GM12878 (cell line): ENCODE measurements around the gene BDH1. TPM values are rescaled to one million over a fixed set of nuclear protein-coding genes. Genes with fewer than 3 reads are reported as not detected.

ENCODE experiments used
- ATAC-seq: fragments of 200-7000 bp; cut with Tn5 transposase; 3 replicates; pipeline ENCODE4 v1.9.1; 2020; ENCODE audit warnings: mild to moderate bottlenecking, moderate library complexity
- BruUV-seq: library from RNA; stranded (reverse); fragments of 400-500 nt; replicated peaks from 2 replicates; lab custom pipeline; 2021; lab: Mats Ljungman, UMichigan
- CTCF ChIA-PET: fragments of 300-600 bp; sonication (Branson Sonifier 250); formaldehyde crosslinking; extraction: SDS; loops from one replicate; lab custom pipeline; 2021; ENCODE audit warnings: inconsistent platforms; lab: Yijun Ruan, JAX
- POLR2A ChIA-PET: fragments of 350-600 bp; formaldehyde crosslinking; extraction: SDS; loops from one replicate; lab custom pipeline; 2021; ENCODE audit warnings: inconsistent platforms; lab: Charles Lee
- RAD21 ChIA-PET: fragments of 300-600 bp; sonication (Branson Sonifier 250); formaldehyde crosslinking; loops from one replicate; lab custom pipeline; 2023; ENCODE audit warnings: antibody characterized with exemption; ENCODE audit not compliant: unreplicated experiment; lab: Charles Lee
- SMC1A ChIA-PET: fragments of 300-600 bp; sonication (Branson Sonifier 250); formaldehyde crosslinking; loops from one replicate; lab custom pipeline; 2023; ENCODE audit not compliant: unreplicated experiment, uncharacterized antibody; lab: Charles Lee
- DNase-seq: peaks from one replicate; pipeline ENCODE4 v3.0.0-alpha.2; 2011; ENCODE audit warnings: low read depth, low spot score
- FAIRE-seq: peaks from 3 replicates; lab custom pipeline; 2011; peaks lifted over from hg19 to GRCh38; lab: Jason Lieb, UNC
- H2AFZ ChIP-seq: 2 replicates; pipeline ENCODE4 v1.6.0; 2011; ENCODE audit warnings: low read depth, low read length, control low read depth; ENCODE audit not compliant: control insufficient read depth
- H3K27ac ChIP-seq: 2 replicates; pipeline ENCODE4 v1.5.1; 2011; ENCODE audit warnings: control low read depth; ENCODE audit not compliant: control insufficient read depth, insufficient read depth
- H3K27me3 ChIP-seq, 2 experiments: replicated peaks in 1 of 2; 2 replicates each; pipeline versions ENCODE4 v1.6.0 to v1.6.1; 2011; ENCODE audit warnings: low read length in 1 of 2; ENCODE audit not compliant: control insufficient read depth in 2 of 2, insufficient read depth in 2 of 2
- H3K36me3 ChIP-seq, 2 experiments: 2 replicates each; pipeline ENCODE4 v1.5.1; 2011; ENCODE audit warnings: low read length in 1 of 2; ENCODE audit not compliant: control insufficient read depth in 2 of 2, insufficient read depth in 2 of 2
- H3K4me1 ChIP-seq: 2 replicates; pipeline ENCODE4 v1.6.1; 2011; ENCODE audit warnings: mild to moderate bottlenecking, low read length, moderate library complexity, mixed read lengths; ENCODE audit not compliant: control insufficient read depth, insufficient read depth
- H3K4me2 ChIP-seq: 2 replicates; pipeline ENCODE4 v1.6.0; 2011; ENCODE audit warnings: control low read depth; ENCODE audit not compliant: control insufficient read depth, insufficient read depth
- H3K4me3 ChIP-seq: fragments of 200-600 bp; sonication (generic); 2 replicates; pipeline ENCODE4 v1.5.1; 2016
- H3K79me2 ChIP-seq: 2 replicates; pipeline ENCODE4 v1.6.0; 2011; ENCODE audit warnings: low read length; ENCODE audit not compliant: control insufficient read depth, insufficient read depth
- H3K9ac ChIP-seq: 2 replicates; pipeline ENCODE4 v1.8.0; 2011; ENCODE audit warnings: low read length, control low read depth, mixed read lengths; ENCODE audit not compliant: control insufficient read depth, insufficient read depth
- H3K9me3 ChIP-seq: replicated peaks from 3 replicates; pipeline ENCODE4 v1.5.1; 2011; ENCODE audit warnings: mild to moderate bottlenecking, low read length; ENCODE audit not compliant: control insufficient read depth, insufficient read depth
- H4K20me1 ChIP-seq: 2 replicates; pipeline ENCODE4 v1.6.0; 2011; ENCODE audit not compliant: control insufficient read depth, insufficient read depth
- BACH1 ChIP-seq: fragments of 450-650 bp; IDR thresholded peaks from 2 replicates; pipeline ENCODE4 v1.6.1; 2017; ENCODE audit warnings: mild to moderate bottlenecking, borderline replicate concordance
- BHLHE40 ChIP-seq, 2 experiments: fragments of 450-650 bp in 1 of 2; IDR thresholded peaks; 2 replicates each; pipeline ENCODE4 v1.6.1; 2011 to 2017; ENCODE audit warnings: low read depth in 2 of 2, borderline replicate concordance in 1 of 2, improper control_type of control experiment in 1 of 2, low read length in 1 of 2, mild to moderate bottlenecking in 1 of 2
- BMI1 ChIP-seq: fragments of 450-650 bp; IDR thresholded peaks from 2 replicates; pipeline ENCODE4 v1.6.1; 2016; ENCODE audit warnings: mild to moderate bottlenecking, moderate library complexity, borderline replicate concordance
- CBFB ChIP-seq: IDR thresholded peaks from 2 replicates; pipeline ENCODE4 v1.6.1; 2016; ENCODE audit warnings: antibody characterized with exemption, low read depth
- CUX1 ChIP-seq: IDR thresholded peaks from 2 replicates; pipeline ENCODE4 v1.6.1; 2012; ENCODE audit warnings: improper control_type of control experiment, low read depth, low read length; ENCODE audit not compliant: insufficient replicate concordance
- HDAC6 ChIP-seq: fragments of 200-600 bp; sonication (generic); IDR thresholded peaks from one replicate; pipeline ENCODE4 v1.8.0; 2017; ENCODE audit warnings: antibody characterized with exemption; ENCODE audit not compliant: unreplicated experiment
- NBN ChIP-seq: fragments of 450-650 bp; IDR thresholded peaks from 2 replicates; pipeline ENCODE4 v1.6.1; 2016
- NFYA ChIP-seq: IDR thresholded peaks from 2 replicates; pipeline ENCODE4 v1.6.1; 2011; ENCODE audit warnings: low read depth, mild to moderate bottlenecking, low read length, improper control_type of control experiment, borderline replicate concordance
- NKRF ChIP-seq: fragments of 450-650 bp; conservative IDR thresholded peaks from 2 replicates; pipeline ENCODE4 v1.6.1; 2017; ENCODE audit warnings: mild to moderate bottlenecking, moderate library complexity
- RELA ChIP-seq: fragments of 450-650 bp; IDR thresholded peaks from 2 replicates; pipeline ENCODE4 v1.8.0; 2014; ENCODE audit warnings: borderline replicate concordance; ENCODE audit not compliant: partially characterized antibody
- SRF ChIP-seq, 2 experiments: IDR thresholded peaks; 2 replicates each; pipeline ENCODE4 v1.6.1; 2011; ENCODE audit warnings: low read depth in 2 of 2, low read length in 2 of 2, mild to moderate bottlenecking in 1 of 2, moderate library complexity in 1 of 2
- TCF3 ChIP-seq: IDR thresholded peaks from 2 replicates; pipeline ENCODE4 v1.6.1; 2012; ENCODE audit warnings: low read depth, mild to moderate bottlenecking, low read length, borderline replicate concordance; ENCODE audit not compliant: insufficient read depth
- YBX1 ChIP-seq: fragments of 450-650 bp; IDR thresholded peaks from 2 replicates; pipeline ENCODE4 v1.6.1; 2016; ENCODE audit warnings: antibody characterized with exemption
- ZSCAN29 ChIP-seq: fragments of 450-650 bp; IDR thresholded peaks from 2 replicates; pipeline ENCODE4 v1.6.1; 2017; ENCODE audit warnings: mild to moderate bottlenecking, moderate library complexity
- WGBS: methylation state at CpG from one replicate; pipeline ENCODE4 v1.1.6; 2016; ENCODE audit warnings: low lambda C conversion rate; ENCODE audit not compliant: insufficient replicate concordance, insufficient coverage; ENCODE audit errors: missing lambda C conversion rate; 5-methylcytosine and 5-hydroxymethylcytosine counted together
- in situ Hi-C: fragments of 300-500 bp; cut with MboI; formaldehyde crosslinking; loops from 9 replicates; pipeline ENCODE4 v1.14.3; 2018; ENCODE audit warnings: mixed read lengths
- intact Hi-C: fragments of 100-400 bp; cut with micrococcal nuclease; formaldehyde crosslinking; loops from one replicate; pipeline ENCODE4 v1.14.2; 2022; ENCODE audit not compliant: unreplicated experiment
- polyA plus RNA-seq, 11 experiments: library from polyadenylated mRNA; depleted of rRNA in 4 of 11; unstranded in 6 of 11; stranded (reverse) in 5 of 11; fragments of >200 nt; fragmentation: Nextera tagmentation in 4 of 11; fragmentation: Illumina TruSeq in 1 of 11; extraction: Ambion mirVana in 4 of 11; extraction: Trizol in 1 of 11; gene quantifications; 1 replicate in 1 of 11; 2 replicates in 10 of 11; pipeline versions ENCODE4 v1.2.1 to v1.2.3, GENCODE V29; 2011 to 2016; ENCODE audit warnings: inconsistent platforms in 2 of 11, missing spikeins in 2 of 11, low read depth in 1 of 11
- total RNA-seq, 4 experiments: library from RNA; depleted of rRNA in 3 of 4; stranded (reverse); fragments of >200 nt in 3 of 4; fragmentation: Illumina TruSeq in 1 of 4; extraction: Trizol in 1 of 4; gene quantifications; 2 replicates each; pipeline versions ENCODE4 v1.2.1 to v1.2.3, GENCODE V29; 2013 to 2021

BDH1 gene
- total and polyA plus RNA-seq, 10 of the 15 experiments (the other 5 are each of a cell fraction or from before 2014, with no cell fraction given) = 11.3 to 84.5 (median 60.3) TPM

- Histone ChIP-seq H3K27ac (no peak overlapping the region), H3K27me3 (no peaks in the 10 kb centered on the region), H3K36me3 (no peaks in the 10 kb centered on the region), H3K4me3 (no peak overlapping the region), H2AFZ (no peak overlapping the region), H3K9me3 (no peaks in the 10 kb centered on the region), H3K79me2 (no peaks in the 10 kb centered on the region), H3K9ac (no peak overlapping the region)
- ATAC-seq (no peak), DNase-seq (no peak)
- in situ Hi-C loops (no loop called here), intact Hi-C loops (no loop called here)
- BruUV-seq = no TSS peak
- SMC1A ChIA-PET = no interaction called here
- POLR2A ChIA-PET = no interaction called here
- RAD21 ChIA-PET = no interaction called here
- WGBS = 74% methylated on average over 9 of the region's 9 CpGs
- TF ChIP-seq SRF (IDR thresholded peaks at IDR 0.05; ENCODE audit: low read depth in 2 of 2, low read length in 2 of 2) (no peak), NKRF (no peak), ZSCAN29 (no peak), NBN (no peak), TCF3 (no peak), RELA (no peak), HDAC6 (no peak), BACH1 (no peak), YBX1 (no peak), CBFB (no peak), NFYA (no peak), CUX1 (no peak), BHLHE40 (IDR thresholded peaks at IDR 0.05; ENCODE audit: borderline replicate concordance in 1 of 2, low read depth in 2 of 2, low read length in 1 of 2) (no peak), BMI1 (no peak)
- TF ChIP-seq, all 136 proteins: peak for 0
- Histone ChIP-seq H3K4me1 (no peaks in the 10 kb centered on the region), H3K4me2 (no peak overlapping the region), H4K20me1 (no peaks in the 10 kb centered on the region)
- CTCF ChIA-PET = no interaction called here
- no peak for FAIRE-seq
These were observed 37.2 kb upstream of the BDH1 start for GRCh38 chr3:197593046-197593380.
